Type B pancreatic cell (in vitro differentiated cells): ENCODE data around the gene OIT3. TPM values are rescaled to one million over a fixed set of nuclear protein-coding genes. Genes with fewer than 3 reads are reported as not detected.
A peak's percentile ranks its signal among the peaks of the same experiment; 100 is the strongest.

Source experiments
- DNase-seq: peaks from one replicate; pipeline ENCODE4 v3.0.0; 2021; ENCODE audit warnings: mixed read lengths; ENCODE audit not compliant: unreplicated experiment; ENCODE audit errors: extremely low spot score
- H3K27ac Mint-ChIP-seq: 2 replicates; pipeline ENCODE4 v1.8.0; 2021; ENCODE audit warnings: mild to moderate bottlenecking, mixed read lengths
- H3K27me3 Mint-ChIP-seq: 2 replicates; pipeline ENCODE4 v1.8.0; 2021; ENCODE audit warnings: mixed read lengths
- H3K36me3 Mint-ChIP-seq: 2 replicates; pipeline ENCODE4 v1.8.0; 2021; ENCODE audit warnings: mixed read lengths
- H3K4me1 Mint-ChIP-seq: one replicate; pipeline ENCODE4 v1.8.0; 2021; ENCODE audit warnings: mixed read lengths; ENCODE audit not compliant: unreplicated experiment
- H3K4me3 Mint-ChIP-seq: 2 replicates; pipeline ENCODE4 v1.8.0; 2021; ENCODE audit warnings: mild to moderate bottlenecking, mixed read lengths
- H3K9me3 Mint-ChIP-seq: 2 replicates; pipeline ENCODE4 v1.8.0; 2021; ENCODE audit warnings: mixed read lengths
- CTCF ChIP-seq: fragments of 200-600 bp; sonication (generic); conservative IDR thresholded peaks from 2 replicates; pipeline ENCODE4 v1.5.0; 2021; ENCODE audit warnings: antibody characterized with exemption, mild to moderate bottlenecking
- total RNA-seq: library from RNA; stranded (reverse); gene quantifications from 2 replicates; pipeline ENCODE4 v1.2.1, GENCODE V29; 2021; ENCODE audit warnings: low replicate concordance

OIT3 gene
- total RNA-seq, 1 donor from 2014 or later, result not detected

- Mint-ChIP-seq H3K36me3 (no peaks in the 10 kb centered on the region), H3K27ac (peak within 1 kb of the TSS; percentile 88), H3K4me3 (peak within 1 kb of the TSS; percentile 61), H3K4me1 (peaks cover 13% of the 10 kb centered on the region), H3K9me3 (no peaks in the 10 kb centered on the region), H3K27me3 (peaks cover 8% of the 10 kb centered on the region)
- DNase-seq, result no peak
- no peak for TF ChIP-seq CTCF
Observed at GRCh38 chr10:72954596-72955554, 61.3 kb downstream of the OIT3 start, which contains the start of gene PLA2G12B. TSS of gene PLA2G12B (minus strand) at chr10:72954806. CDS start at chr10:72954685, 121 bp downstream.

- peaks cover 8% of the 10 kb centered on the region for H3K27me3 Mint-ChIP-seq
Observed at GRCh38 chr10:72956001-72956400, 62.5 kb downstream of the OIT3 start.

GRCh38 chr10:72976886-72977285 lies 83.3 kb downstream of the OIT3 start:
- no peak for DNase-seq
- H3K36me3 Mint-ChIP-seq, result no peaks in the 10 kb centered on the region
- no peaks in the 10 kb centered on the region for H3K4me1 Mint-ChIP-seq
- TF ChIP-seq CTCF, result no peak
- H3K27me3 Mint-ChIP-seq, result no peaks in the 10 kb centered on the region
- peaks cover 20% of the 10 kb centered on the region for H3K9me3 Mint-ChIP-seq
- no peak overlapping the region for H3K27ac Mint-ChIP-seq
- H3K4me3 Mint-ChIP-seq, result no peak overlapping the region

More at GRCh38 chr10:72956001-72956400, 62.5 kb downstream of the OIT3 start:
- no peak for TF ChIP-seq CTCF
- Mint-ChIP-seq H3K27ac (no peak overlapping the region), H3K4me1 (peaks cover 13% of the 10 kb centered on the region), H3K4me3 (no peak overlapping the region), H3K9me3 (no peaks in the 10 kb centered on the region), H3K36me3 (no peaks in the 10 kb centered on the region)
- no peak for DNase-seq

- Mint-ChIP-seq H3K27me3 (no peaks in the 10 kb centered on the region), H3K9me3 (peaks cover 26% of the 10 kb centered on the region), H3K4me3 (no peak overlapping the region), H3K36me3 (no peaks in the 10 kb centered on the region), H3K4me1 (no peaks in the 10 kb centered on the region), H3K27ac (no peak overlapping the region)
- no peak for TF ChIP-seq CTCF
- no peak for DNase-seq
Observed at GRCh38 chr10:72979709-72980108, 86.2 kb downstream of the OIT3 start.

- H3K27ac Mint-ChIP-seq, result no peak overlapping the region
- no peaks in the 10 kb centered on the region for H3K36me3 Mint-ChIP-seq
- TF ChIP-seq CTCF, result no peak
- no peaks in the 10 kb centered on the region for H3K27me3 Mint-ChIP-seq
- H3K4me1 Mint-ChIP-seq, result no peaks in the 10 kb centered on the region
- peaks cover 26% of the 10 kb centered on the region for H3K9me3 Mint-ChIP-seq
- H3K4me3 Mint-ChIP-seq, result no peak overlapping the region
- DNase-seq, result no peak
Observed at GRCh38 chr10:72980348-72980747, 86.8 kb downstream of the OIT3 start.
